Hematopoietic multipotent progenitor cell (in vitro differentiated cells): Measurements from ENCODE around the gene FAIM2. TPM values are rescaled to one million over a fixed set of nuclear protein-coding genes. Genes with fewer than 3 reads are reported as not detected.

Source experiments
- DNase-seq, 3 donors: peaks; one replicate each; pipeline ENCODE4 v3.0.0-alpha.2; 2011 to 2015; ENCODE audit warnings: low read depth in 2 of 3, low spot score in 2 of 3
- total RNA-seq: library from RNA; depleted of rRNA; stranded (reverse); fragments of >200 nt; gene quantifications from one replicate; pipeline ENCODE4 v1.2.3, GENCODE V29; 2012

The FAIM2 gene
- total RNA-seq, 1 donor: under 0.01 TPM

- no peak for DNase-seq
These were observed 17.6 kb upstream of the FAIM2 start for GRCh38 chr12:49921299-49921698.

DNA sequence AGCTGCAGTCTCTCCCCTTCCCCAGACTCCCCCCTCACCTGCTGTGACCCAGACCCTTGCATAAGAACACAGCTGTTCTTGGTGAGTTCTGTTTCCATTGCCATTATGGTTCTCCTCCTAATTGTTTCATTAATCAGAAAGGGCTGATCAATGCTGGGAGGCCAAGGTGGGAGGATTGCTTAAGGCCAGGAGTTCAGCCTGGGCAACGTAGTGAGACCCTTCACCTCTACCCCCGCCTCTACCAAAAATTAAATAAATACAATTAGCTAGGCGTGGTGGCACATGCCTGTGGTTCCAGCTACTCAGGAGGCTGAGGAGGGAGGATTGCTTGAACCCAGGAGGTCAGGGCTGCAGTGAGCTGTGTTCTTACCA is 17.2 kb upstream of the FAIM2 start:
- DNase-seq: no peak

DNA sequence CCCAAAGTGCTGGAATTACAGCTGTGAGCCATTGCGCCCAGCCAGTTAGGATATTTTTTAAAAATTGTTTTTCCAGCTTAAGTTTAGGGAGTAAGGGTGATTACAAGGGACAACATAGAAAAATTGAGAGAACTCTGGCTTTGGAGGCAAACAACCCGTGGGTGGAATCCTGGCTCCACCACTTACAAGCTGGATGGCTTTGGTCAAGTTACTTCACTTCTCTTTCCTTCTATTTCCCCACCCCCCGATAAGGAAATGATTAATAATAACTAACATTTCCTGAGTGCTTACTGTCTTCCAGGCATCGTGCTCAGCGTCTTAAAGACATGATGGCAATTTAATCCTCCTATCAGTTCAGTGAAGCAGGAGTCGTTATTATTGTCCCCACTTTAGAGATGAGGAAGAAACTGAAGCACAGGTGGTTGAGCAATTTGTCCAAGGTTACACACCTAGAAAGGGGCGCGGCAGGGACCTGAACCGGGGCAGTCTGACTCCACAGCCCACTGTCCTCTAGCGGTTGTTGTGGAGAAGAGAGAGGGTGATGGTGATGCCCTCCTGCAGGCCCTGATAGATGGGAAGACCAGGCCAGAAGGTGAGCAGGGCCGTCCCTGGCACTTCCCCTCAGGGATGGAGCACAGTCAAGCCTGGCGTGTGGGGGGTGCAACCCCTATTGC is 16.7 kb upstream of the FAIM2 start:
- DNase-seq: no peak

- no peak for DNase-seq
These were observed 14.1 kb upstream of the FAIM2 start for GRCh38 chr12:49917788-49918173.

GRCh38 chr12:49917166-49917787 is 13.6 kb upstream of the FAIM2 start:
- no peak for DNase-seq

DNA sequence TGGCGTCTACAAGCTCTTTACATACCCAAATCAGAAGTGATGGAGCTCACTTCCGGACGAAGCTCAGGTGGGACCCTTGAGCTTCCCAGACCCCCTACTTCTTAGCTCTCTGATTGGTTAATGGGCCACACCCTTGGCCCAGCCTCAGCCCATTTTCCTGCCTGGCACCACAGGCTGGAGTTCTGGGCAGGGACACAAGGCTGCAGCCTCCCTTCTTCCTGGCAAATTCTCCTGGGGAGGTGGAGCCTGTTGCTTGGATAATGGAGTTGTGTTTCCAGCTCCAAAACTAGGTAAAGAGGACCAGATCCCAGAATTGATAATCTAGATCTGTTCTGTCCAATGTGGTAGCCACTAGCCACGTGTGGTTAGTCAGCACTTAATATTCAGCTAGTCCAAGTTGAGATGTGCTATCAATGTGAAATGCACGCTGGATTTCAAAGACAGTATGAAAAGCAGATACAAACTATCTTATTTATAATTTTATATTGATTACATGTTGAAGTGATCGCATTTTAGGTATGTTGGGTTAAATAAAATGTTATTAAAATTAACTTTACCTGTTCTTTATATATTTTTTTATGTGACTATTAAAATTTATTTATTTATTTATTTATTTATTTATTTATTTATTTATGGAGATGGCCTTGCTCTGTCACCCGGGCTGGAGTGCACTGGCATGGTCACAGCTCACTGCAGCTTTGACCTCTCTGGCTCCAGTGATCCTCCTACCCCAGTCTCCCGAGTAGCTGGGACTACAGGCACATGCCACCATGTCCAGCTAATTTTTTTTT is 12.6 kb upstream of the FAIM2 start:
- no peak for DNase-seq

DNA sequence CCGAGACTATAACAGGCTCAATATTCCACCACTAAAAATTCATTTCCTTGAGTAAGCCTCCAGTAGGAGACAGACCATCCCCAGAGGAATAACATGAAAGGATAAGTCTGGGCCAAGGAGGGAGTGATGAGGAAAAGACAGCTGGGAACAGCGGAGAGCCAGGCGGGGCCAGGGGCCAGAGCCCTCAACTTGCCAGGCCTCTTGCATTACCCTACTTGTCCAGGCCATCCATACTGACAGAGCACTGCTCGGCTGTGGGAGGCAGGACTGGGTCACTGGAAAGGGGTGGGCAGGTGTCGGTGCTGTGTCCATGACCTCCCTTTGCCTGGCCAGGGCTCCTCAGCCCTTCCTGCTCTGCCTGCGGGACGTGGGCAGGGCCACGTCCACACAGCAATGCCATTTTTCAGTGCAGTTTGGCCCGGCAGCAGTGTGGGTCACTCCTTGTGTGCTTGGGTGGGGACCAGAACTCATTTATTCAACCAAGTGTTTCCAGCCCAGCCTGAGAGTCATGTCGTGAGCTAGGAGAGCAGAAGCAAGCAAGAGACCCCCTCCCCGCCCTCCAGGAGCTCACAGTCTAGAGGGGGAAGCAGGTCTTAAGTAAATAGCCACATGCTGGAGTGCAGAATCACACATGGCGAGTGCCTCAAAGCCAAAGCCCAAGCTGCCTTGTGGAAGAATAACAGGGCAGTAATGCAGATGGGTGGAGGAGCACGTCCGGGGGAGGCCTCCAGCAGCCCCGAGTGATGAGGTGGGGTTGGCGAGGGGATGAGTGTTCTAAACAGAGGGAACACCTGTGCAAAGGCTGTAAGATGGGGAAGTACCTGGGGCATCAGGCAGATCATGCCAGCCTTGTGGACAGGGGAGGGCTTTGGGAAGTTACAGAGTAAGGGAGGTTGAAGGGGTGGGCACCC is 8.9 kb upstream of the FAIM2 start:
- DNase-seq: no peak

DNA sequence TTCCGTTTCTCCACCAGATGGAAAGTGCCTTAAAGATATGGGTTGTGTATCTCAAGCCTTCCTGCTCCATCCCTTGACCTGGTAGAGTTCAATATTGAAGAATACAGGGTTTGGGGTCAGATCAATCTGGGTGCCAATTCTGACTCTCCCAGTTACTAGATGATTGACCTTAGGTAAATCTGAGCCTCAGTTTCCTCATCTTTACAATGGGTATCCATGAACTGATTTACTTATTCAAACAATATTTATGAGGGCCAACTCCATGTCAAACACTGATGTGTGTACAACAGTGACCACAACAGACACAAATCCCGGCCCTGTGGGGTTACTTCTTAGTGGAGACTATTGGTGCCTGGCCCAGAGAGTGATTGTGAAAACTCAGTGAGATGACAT is 7.5 kb upstream of the FAIM2 start:
- DNase-seq: no peak

- no peak for DNase-seq
These were observed 6.9 kb upstream of the FAIM2 start for GRCh38 chr12:49910331-49911212.

GRCh38 chr12:49909826-49910225 is 6.1 kb upstream of the FAIM2 start:
- no peak for DNase-seq

DNA sequence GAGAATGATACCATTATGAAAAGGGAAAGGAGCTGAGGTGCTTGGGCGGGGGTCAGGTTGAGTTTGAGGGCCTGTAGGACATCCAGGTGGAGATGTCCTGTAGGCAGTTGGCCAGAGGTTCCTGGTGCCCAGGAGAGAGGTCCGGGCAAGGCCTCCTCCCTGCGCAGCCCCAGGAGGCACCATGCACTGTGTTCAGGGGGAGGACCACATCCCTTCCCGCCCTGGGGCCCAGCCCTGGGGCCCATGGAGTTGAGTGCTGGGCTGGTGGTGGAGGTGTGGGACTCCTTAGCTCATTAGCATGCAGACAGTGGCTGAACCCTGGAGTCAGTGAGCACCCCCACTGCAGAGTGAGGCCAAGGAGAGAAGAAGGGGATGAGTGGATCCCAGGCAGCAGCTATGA is 5.7 kb upstream of the FAIM2 start:
- DNase-seq: no peak

DNA sequence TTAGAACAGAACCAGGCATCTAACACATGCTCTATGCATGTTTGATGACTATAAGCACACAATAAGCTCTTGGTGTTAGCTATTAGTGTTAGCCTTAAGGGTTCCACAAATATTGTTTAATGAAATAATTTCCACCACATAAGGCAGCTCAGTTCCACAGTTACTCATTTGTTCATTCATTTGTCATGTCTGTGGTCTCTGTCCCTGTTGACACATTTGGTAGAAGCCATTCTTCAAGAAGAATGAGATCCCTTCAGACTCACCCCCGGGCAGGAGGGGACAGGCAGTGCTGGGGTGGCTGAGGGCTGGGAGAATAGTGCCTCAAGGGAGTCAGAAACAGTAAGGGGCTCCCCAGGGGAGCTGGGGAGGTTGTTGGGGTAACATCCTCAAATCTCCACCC is 3.7 kb upstream of the FAIM2 start:
- no peak for DNase-seq

- DNase-seq: no peak
These were observed 2.1 kb upstream of the FAIM2 start for GRCh38 chr12:49905718-49906314.

DNA sequence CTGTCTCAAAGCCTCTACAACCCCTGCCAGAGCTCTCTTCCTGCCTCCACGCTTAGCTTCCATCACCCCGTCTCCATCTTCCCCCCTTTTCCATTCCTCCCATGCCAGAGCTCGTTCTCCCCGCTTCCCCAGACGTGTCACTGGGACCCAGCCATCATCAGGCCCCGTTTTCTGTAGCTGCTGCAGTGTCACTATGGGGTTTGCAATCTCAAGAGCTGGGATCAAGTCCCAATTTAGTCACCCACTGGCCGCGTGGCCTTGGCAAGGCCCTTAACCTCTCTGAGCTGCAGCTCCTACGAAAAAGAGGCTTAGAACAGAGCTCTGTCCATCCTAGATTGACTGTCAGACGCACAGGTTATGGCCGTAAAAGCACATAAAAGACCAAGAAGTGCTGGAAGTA is 901 bp upstream of the FAIM2 start:
- DNase-seq: no peak

- no peak for DNase-seq
These were observed 375 bp downstream of the FAIM2 start for GRCh38 chr12:49903351-49903699.

GRCh38 chr12:49902399-49903350 is 1.0 kb downstream of the FAIM2 start:
- peak in 2 of 3 donors; percentile 11 to 32 for DNase-seq

DNA sequence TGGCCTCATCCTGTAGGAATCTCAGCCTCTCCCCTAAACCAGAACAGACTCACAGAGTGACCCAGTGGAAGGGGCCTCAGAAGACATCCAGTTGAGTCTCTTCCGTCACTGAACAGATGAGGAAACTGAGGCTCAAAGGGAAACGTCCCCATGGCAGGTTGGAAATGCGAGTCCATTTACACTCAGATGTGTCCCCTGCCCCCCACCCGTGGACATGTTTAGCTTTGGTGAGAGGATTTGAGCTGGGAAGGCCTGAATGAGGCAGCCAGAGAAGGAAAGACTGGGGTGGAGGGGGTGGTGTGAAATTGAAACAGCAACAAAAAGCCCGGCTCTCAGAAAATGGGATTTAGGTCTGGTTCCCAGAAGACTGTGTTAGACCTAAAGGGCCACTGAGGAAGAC is 1.7 kb downstream of the FAIM2 start:
- no peak for DNase-seq

DNA sequence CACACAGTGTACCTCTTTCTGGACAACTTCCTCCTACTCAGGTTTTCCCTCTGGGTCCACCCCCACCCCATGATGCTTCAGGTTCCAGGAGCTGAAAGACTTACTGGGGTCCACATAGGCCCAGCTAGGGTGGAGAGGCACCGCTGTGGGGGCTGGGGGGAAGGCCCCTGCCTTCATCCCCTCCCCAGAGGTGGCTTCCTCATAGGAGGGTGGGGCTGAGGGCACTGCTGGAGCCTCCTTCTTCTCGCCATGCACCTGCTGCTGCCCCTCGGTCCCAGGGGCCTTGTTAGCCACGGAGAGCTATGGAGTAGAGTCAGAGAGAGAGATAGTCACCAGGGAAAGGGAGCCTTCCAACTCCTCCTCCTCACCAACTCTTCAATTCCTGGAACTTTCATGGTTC is 2.7 kb downstream of the FAIM2 start:
- no peak for DNase-seq

DNA sequence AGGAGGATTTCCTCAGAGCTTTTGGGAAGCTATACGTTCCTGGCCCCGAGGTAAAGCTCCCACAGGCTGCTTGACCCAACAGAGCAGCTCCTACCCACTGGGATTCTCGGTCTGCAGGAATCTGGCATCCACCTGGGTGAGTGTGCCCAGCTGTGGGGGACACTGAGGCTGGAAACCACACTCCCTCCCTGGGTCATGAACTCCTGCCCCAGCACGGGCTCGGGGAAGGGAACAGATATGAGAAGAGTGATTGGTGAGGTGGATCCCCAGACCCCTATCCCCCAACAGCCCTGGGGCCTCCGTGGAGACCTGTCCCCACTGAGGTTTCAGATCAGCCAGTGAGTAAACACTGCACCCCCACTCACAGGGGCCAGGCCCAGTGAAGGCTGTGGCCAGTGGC is 3.3 kb downstream of the FAIM2 start:
- DNase-seq: no peak
